ENCODE measurements around the gene ARSI. TPM values are rescaled to one million over a fixed set of nuclear protein-coding genes. Genes with fewer than 3 reads are reported as not detected.

ARSI gene
- total RNA-seq, 1 experiment from 2014 or later, result 0.28 TPM

DNA sequence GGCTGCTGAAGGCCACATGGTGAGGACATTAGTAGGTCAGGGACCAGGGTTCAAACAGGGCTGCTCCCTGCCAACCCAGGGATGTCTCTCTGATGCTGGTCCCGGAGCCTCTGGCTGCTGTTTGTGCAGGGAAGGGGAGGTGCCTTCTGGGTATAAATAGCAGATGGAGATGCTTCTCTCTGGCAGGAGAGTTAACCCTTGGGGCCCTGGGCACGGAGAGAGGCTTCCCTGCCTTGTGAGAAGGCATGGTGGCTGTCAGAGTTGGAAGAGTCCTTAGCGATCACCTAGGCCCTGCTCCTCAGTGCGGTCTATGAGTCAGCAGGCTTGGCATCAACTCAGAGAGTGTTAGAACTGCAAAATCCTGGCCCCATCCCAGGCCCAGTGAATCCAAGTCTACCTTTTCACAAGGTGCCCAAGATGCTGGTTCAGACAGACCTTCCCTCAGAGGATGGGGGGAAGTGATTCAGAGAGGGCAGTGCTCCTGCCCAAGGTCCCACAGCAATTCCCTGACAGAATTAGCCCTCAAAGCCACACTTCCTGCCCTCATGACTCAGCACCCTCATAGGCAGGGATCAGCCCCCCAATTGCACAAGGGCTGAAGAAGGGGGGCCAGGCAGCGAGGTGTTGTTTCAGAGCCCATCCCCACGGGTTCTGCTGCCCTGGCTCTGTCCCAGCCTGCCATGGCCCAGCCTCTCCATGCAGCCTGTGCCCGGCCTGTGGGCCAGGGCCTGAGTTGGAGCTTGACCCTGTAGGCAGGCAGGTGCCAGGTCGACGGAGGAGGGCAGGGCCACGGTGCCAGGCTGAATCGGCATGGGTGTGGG lies 38.7 kb downstream of the ARSI start:
- Histone ChIP-seq H3K36me3 (no peaks in the 10 kb centered on the region), H3K4me1 (peaks cover 10% of the 10 kb centered on the region), H3K4me3 (no peak overlapping the region), H3K27me3 (peaks cover 12% of the 10 kb centered on the region), H3K9me3 (replicated peaks) (no peaks in the 10 kb centered on the region), H3K27ac (no peak overlapping the region)
- DNase-seq, result peak in 1 of 2 experiments; percentile 24

DNA sequence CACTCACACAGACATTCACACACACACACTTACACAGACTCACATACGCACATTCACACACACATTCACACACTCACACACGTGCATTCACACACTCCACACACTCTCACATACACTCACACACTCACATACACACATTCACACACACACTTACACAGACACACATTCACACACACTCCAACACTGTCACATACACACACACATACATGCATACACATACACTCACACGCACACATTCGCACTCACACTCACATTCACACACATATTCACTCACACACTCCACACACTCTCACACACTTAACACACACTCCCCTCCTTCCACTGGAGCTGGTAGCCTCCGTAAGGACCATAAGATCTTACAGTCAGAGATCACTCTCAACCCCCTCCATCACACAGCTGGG lies 39.3 kb downstream of the ARSI start:
- H3K4me1 ChIP-seq, result peaks cover 10% of the 10 kb centered on the region
- no peak overlapping the region for H3K4me3 ChIP-seq
- peaks cover 7% of the 10 kb centered on the region; the same call in 1 of the 2 replicates for H3K27me3 ChIP-seq
- H3K36me3 ChIP-seq, result no peaks in the 10 kb centered on the region
- H3K9me3 ChIP-seq (replicated peaks), result no peaks in the 10 kb centered on the region
- no peak for DNase-seq
- H3K27ac ChIP-seq, result no peak overlapping the region

DNA sequence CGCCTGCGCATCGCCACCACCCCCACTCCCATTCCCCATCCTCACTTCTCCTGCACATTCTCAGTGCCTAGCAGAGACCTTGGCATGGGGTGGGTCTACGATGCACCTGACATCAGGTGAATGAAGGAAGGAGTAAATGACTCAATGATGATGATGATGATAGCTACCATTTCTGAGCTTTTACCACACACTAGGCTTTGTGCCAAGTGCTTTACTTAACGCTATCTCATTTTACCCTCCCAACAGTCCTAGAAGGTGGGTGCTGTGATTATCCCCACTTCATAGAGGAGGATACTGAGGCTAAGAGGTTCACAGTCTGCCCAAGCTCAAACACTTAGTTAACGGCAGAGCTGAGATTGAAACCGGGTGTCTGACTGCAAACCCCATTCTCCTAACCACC lies 40.2 kb downstream of the ARSI start:
- Histone ChIP-seq H3K27me3 (peaks cover 7% of the 10 kb centered on the region; the same call in 1 of the 2 replicates), H3K36me3 (no peaks in the 10 kb centered on the region), H3K4me1 (peaks cover 10% of the 10 kb centered on the region), H3K27ac (no peak overlapping the region), H3K4me3 (no peak overlapping the region), H3K9me3 (replicated peaks) (no peaks in the 10 kb centered on the region)
- DNase-seq, result no peak

DNA sequence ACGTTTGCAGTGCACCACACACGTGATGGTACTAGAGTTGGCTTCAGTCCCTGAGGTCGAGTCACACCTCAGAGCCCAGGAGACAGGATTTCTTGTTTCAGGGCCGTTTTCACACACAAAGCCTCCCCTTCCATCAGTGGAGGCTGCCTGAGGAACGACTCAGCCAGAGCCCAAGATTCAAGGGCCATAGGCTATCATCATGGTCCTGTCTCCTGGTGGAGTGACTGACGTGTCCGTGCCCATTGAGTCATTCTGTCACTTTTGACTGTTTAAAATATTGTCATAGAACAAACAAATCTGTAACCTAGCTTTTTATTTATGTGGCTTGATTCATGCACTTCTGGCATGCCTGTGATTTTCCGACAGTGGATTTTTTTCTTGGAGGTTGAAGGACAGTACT lies 41.5 kb downstream of the ARSI start:
- no peaks in the 10 kb centered on the region for H3K9me3 ChIP-seq (replicated peaks)
- H3K27ac ChIP-seq, result no peak overlapping the region
- DNase-seq, result no peak
- H3K4me3 ChIP-seq, result no peak overlapping the region
- H3K27me3 ChIP-seq, result peaks cover 7% of the 10 kb centered on the region; the same call in 1 of the 2 replicates
- no peaks in the 10 kb centered on the region for H3K36me3 ChIP-seq
- H3K4me1 ChIP-seq, result peaks cover 10% of the 10 kb centered on the region

DNA sequence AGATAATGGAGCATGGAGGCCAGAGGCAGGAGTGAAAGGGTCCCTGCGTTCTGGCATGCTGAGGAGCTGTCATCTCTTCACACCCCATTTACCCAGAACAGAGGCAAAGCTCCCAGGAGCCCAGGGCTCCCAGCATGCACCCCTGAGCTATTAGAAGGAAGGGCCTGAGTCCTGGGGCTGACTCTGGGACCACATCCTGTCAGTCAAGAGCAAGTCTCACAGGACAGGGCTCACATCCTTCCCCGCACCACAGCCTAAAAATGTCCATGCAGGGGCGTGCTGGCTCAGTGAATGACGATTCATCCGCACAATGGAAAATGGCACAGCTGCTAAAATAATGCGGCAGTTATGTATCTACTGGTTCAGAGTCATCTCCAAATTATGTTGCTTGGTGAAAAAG lies 44.6 kb downstream of the ARSI start:
- no peak overlapping the region for H3K27ac ChIP-seq

DNA sequence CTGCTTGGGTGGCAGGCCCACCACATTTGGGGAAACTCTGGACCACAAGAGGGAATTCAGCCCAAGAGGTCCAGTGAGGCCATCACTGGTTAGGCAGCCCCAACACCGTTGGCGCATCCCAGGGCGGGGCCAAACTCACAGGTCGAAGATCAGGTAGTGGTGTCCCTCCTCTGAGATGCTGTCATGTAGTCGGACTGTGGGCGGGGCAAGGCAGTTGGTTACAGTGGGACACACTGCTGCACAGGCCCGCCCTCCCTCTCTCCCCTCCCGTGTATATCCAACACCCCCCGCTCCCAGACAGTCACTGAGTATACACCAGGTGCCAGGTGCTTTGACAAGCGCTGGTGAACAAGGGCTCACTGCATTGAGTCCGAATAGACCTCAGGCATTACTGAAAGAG lies 45.3 kb downstream of the ARSI start:
- H3K36me3 ChIP-seq, result no peaks in the 10 kb centered on the region; the same call in 1 of the 2 replicates
- H3K9me3 ChIP-seq (replicated peaks), result no peaks in the 10 kb centered on the region
- H3K27me3 ChIP-seq, result peaks cover 19% of the 10 kb centered on the region
- H3K4me3 ChIP-seq, result no peak overlapping the region
- no peak for DNase-seq
- H3K4me1 ChIP-seq, result peaks cover 5% of the 10 kb centered on the region; the same call in 1 of the 2 replicates
- H3K27ac ChIP-seq, result no peak overlapping the region

More for the DNA sequence above, 44.6 kb downstream of the ARSI start:
- no peaks in the 10 kb centered on the region for H3K36me3 ChIP-seq
- peaks cover 12% of the 10 kb centered on the region; the same call in 1 of the 2 replicates for H3K27me3 ChIP-seq
- no peaks in the 10 kb centered on the region for H3K9me3 ChIP-seq (replicated peaks)
- peaks cover 5% of the 10 kb centered on the region; the same call in 1 of the 2 replicates for H3K4me1 ChIP-seq
- peak in 1 of 2 experiments; percentile 21 for DNase-seq
- H3K4me3 ChIP-seq, result no peak overlapping the region

DNA sequence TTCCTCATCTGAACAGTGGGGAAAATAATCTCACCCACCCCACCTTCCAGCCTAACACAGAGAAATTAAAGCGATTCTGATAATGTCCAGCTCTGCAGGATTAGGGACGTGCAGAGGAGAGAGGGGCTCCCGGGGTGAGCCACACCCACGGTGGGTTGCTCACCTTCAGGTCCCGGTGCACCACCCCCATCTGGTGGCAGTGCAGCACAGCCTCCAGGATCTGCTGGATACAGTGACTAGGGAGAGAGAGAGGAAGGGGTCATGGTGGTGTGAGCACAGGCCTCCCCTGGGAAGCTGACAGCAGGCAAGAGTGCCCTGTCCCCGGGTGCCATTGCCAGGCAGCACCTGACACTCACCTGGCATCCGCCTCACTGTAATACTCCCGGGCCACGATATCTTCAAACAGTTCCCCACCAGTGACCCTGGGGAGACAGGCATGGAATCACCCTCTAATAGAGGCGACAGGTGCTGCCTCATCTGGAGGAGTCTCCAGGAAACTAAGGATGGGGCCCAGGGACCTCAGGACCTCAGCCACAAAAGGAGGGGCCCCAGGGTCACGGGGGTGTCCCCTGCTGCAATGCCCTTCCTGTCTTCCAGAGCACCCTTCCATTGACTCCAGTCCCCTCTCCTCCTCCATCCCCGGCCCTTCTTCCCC lies 46.2 kb downstream of the ARSI start:
- peak; percentile 30 to 36 for DNase-seq
- no peak overlapping the region for H3K4me3 ChIP-seq
- H3K9me3 ChIP-seq (replicated peaks), result no peaks in the 10 kb centered on the region
- no peak overlapping the region for H3K27ac ChIP-seq
- peaks cover 25% of the 10 kb centered on the region for H3K27me3 ChIP-seq
- peaks cover 5% of the 10 kb centered on the region; the same call in 1 of the 2 replicates for H3K4me1 ChIP-seq
- H3K36me3 ChIP-seq, result no peaks in the 10 kb centered on the region; the same call in 1 of the 2 replicates

DNA sequence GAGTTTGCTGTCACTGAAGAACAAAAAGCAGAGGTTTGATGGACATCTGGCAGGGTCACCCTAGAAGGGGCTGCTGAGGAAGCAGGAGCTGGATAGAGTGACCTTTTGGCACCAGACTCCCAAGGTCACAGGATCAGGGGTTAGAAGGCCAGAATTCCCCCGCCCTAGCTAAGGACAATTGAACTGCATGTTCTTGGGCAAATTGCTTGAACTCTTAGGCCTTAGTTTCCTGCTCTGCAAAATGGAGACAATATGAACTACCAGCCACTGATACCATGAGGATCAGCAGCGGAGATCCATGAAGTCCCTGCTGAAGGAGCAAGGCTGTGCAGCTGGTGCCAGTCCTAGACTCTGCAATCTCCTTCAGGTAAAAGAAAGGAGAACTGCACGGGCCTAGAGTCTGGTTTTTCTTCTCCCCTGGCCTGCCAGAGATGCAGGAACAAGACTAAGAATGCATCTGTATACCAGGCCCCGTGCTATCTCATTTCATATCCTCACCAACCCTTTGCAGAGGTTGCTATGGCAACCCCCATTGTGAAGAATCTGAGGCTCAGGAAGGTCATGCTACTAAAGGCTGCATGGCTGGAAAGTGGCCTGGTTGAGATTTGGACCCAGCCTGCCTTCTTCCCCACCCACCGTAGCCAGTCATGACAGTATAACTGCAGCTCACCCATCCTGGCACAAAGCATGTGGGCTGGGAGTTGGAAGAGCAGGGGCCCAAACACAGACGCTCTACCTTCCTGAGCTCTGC lies 46.9 kb downstream of the ARSI start:
- Histone ChIP-seq H3K36me3 (no peaks in the 10 kb centered on the region; the same call in 1 of the 2 replicates), H3K4me1 (peaks cover 5% of the 10 kb centered on the region; the same call in 1 of the 2 replicates), H3K4me3 (no peak overlapping the region), H3K27me3 (peaks cover 23% of the 10 kb centered on the region), H3K9me3 (replicated peaks) (no peaks in the 10 kb centered on the region), H3K27ac (no peak overlapping the region)
- peak in 1 of 2 experiments; percentile 30 for DNase-seq

DNA sequence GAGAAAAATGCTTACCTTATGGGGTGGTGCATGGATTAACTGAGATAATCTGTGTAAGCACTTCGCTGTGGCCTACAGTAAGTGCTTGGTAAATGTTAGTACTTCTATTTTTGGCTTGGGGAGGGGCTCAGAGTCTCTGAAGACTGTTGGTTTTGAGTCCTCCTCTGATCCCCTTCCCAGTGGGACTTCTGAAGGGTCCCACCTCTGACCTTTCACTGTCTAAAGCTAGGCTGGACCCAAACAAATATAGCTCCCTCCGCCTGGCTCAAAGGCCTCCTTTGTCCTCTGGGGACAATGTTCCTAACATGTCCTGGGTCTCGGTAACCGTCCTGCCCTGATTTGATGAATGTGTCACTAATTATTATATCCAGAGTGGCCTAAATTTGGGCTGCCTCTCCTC lies 47.9 kb downstream of the ARSI start:
- DNase-seq, result no peak
- H3K9me3 ChIP-seq (replicated peaks), result no peaks in the 10 kb centered on the region
- no peak overlapping the region for H3K4me3 ChIP-seq
- no peaks in the 10 kb centered on the region; the same call in 1 of the 2 replicates for H3K36me3 ChIP-seq
- peaks cover 23% of the 10 kb centered on the region for H3K27me3 ChIP-seq
- peaks cover 5% of the 10 kb centered on the region; the same call in 1 of the 2 replicates for H3K4me1 ChIP-seq
- H3K27ac ChIP-seq, result no peak overlapping the region

DNA sequence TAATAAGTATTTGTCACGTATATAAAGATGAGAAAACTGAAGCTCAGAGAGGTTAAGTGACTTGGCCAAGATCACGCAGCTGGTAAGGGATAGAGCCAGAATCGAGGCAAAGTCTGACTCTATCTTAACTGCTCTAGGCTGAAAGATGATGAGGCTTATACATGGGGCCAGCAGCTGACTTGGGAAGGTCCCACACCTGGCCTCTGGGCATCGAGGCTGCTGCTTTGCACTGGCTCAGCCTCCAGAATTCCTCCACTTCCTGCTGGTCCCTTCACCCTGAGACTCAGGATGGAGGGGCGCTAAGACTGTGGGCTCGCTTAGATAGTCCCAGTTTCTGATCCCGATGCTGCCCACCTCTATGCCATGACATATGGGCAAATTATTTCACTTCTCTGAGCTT lies 48.3 kb downstream of the ARSI start:
- H3K27ac ChIP-seq, result no peak overlapping the region
- DNase-seq, result no peak
- no peak overlapping the region for H3K4me3 ChIP-seq
- H3K4me1 ChIP-seq, result peaks cover 5% of the 10 kb centered on the region; the same call in 1 of the 2 replicates
- H3K27me3 ChIP-seq, result peaks cover 23% of the 10 kb centered on the region
- H3K9me3 ChIP-seq (replicated peaks), result no peaks in the 10 kb centered on the region
- H3K36me3 ChIP-seq, result no peaks in the 10 kb centered on the region; the same call in 1 of the 2 replicates

DNA sequence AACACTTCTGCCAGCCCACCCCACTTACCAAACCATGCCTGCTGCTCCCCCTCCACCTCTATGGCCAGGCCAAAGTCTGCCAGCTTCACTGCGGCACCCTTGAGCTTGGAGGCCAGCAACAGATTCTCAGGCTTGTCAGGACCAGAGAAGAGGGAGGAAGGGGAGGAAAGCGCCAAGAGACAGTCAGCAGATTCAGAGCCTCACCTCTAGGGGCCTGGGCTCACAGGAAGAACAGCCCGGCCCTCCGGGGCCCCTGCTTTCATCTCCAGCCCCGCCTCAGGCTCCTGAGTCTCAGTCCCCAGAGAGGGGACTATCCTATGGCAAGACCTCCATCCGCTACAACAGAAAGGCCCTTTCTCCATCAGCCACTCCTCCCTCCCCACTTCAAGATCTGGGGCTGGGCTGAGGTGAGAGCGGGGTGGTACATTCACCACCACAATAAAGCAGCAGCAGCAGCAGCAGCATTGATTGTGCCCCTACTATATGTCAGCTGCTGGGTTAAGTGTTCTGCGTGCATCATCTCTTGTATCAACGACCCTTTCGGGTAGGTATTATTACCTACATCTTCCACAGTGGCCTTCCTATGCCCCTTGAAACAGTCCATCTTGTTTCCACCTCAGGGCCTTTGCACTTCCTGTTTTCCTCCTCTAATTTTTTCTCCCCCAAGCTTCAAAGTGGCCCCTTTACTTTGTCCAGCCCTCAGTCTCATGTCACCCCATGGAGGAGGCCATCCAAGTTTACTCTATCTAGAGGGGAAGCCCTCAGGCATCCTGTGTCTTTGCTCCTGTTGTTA lies 49.1 kb downstream of the ARSI start:
- Histone ChIP-seq H3K4me1 (peaks cover 5% of the 10 kb centered on the region; the same call in 1 of the 2 replicates), H3K27ac (no peak overlapping the region)
- DNase-seq, result no peak

DNA sequence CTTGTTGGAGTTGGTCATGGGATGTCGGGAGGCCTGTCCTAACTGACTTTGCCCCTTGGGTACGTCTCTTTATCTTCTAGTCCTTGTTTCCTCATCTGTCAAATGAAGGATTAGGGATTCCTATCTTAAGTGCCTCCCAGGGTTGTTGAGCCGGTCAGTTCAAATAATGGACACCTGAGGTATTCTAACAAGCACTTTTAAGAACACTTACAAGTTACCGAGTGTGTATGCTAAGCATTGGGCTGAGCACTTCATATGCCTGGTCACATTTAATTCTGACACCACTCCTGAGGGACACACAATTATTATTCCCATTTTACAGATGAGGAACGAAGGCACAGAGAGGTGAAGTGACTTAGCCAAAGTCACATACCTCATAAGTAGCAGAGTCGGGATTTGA lies 50.2 kb downstream of the ARSI start:
- DNase-seq, result no peak
- H3K27ac ChIP-seq, result no peak overlapping the region
- no peaks in the 10 kb centered on the region; the same call in 1 of the 2 replicates for H3K36me3 ChIP-seq
- H3K4me1 ChIP-seq, result peaks cover 5% of the 10 kb centered on the region; the same call in 1 of the 2 replicates
- H3K9me3 ChIP-seq (replicated peaks), result peaks cover 3% of the 10 kb centered on the region; the same call in 1 of the 2 replicates
- peaks cover 23% of the 10 kb centered on the region for H3K27me3 ChIP-seq
- H3K4me3 ChIP-seq, result no peak overlapping the region

More for the DNA sequence above, 49.1 kb downstream of the ARSI start:
- Histone ChIP-seq H3K36me3 (no peaks in the 10 kb centered on the region; the same call in 1 of the 2 replicates), H3K27me3 (peaks cover 23% of the 10 kb centered on the region), H3K9me3 (replicated peaks) (peaks cover 1% of the 10 kb centered on the region; the same call in 1 of the 2 replicates), H3K4me3 (no peak overlapping the region)

DNA sequence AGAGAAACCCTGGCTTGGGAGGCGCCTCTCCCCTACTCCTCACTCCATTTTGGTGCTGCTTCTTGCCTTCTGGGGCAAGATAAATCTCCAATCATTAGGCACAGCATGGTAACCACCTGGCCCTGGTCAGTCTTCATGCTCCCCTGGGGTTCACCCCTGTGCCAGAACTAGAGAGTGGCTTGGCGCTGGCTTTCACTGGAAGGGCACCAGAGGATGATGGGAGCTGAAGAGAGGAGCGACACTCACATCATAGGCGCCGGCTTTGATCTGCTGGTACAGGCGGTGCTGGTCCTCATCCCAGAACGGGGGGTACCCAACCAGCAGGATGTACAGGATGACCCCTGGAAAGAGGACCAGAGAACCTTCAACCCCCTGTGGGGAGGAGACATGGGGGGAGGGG lies 51.2 kb downstream of the ARSI start:
- DNase-seq, result no peak
- no peaks in the 10 kb centered on the region; the same call in 1 of the 2 replicates for H3K36me3 ChIP-seq
- H3K27ac ChIP-seq, result no peak overlapping the region
- H3K4me1 ChIP-seq, result peaks cover 5% of the 10 kb centered on the region; the same call in 1 of the 2 replicates
- peaks cover 3% of the 10 kb centered on the region; the same call in 1 of the 2 replicates for H3K9me3 ChIP-seq (replicated peaks)
- H3K27me3 ChIP-seq, result peaks cover 23% of the 10 kb centered on the region
- H3K4me3 ChIP-seq, result no peak overlapping the region
